AG20443 (cell line): ENCODE measurements around the gene AGBL4.
A peak's percentile ranks its signal among the peaks of the same experiment; 100 is the strongest.
"Not testable (repeated sequence)": the region's sequence is repeated elsewhere in the genome, so short reads cannot be mapped to it uniquely, and the experiment has no call there.

Experiments used
- DNase-seq: peaks from one replicate; pipeline ENCODE4 v3.0.0; 2012; ENCODE audit warnings: low spot score, mixed read lengths

The AGBL4 gene

GRCh38 chr1:49026230-49026811 lies 997.4 kb downstream of the AGBL4 start:
- DNase-seq, result no peak

GRCh38 chr1:49016030-49016977 lies 1007.5 kb downstream of the AGBL4 start:
- DNase-seq, result no peak

GRCh38 chr1:49013079-49013478 lies 1010.7 kb downstream of the AGBL4 start:
- DNase-seq, result peak; percentile 20

GRCh38 chr1:49002981-49003380 lies 1020.8 kb downstream of the AGBL4 start:
- not testable (repeated sequence) for DNase-seq

GRCh38 chr1:48999321-48999720 lies 1024.4 kb downstream of the AGBL4 start:
- DNase-seq, result no peak

- no peak for DNase-seq
These were observed 1027.4 kb downstream of the AGBL4 start for GRCh38 chr1:48996311-48996710.

GRCh38 chr1:48988633-48989197 lies 1035.0 kb downstream of the AGBL4 start:
- DNase-seq, result no peak

- no peak for DNase-seq
These were observed 1043.8 kb downstream of the AGBL4 start for GRCh38 chr1:48979940-48980339.

GRCh38 chr1:48978413-48978812 lies 1045.3 kb downstream of the AGBL4 start:
- no peak for DNase-seq

- DNase-seq, result no peak
These were observed 1046.5 kb downstream of the AGBL4 start for GRCh38 chr1:48977273-48977672.

- DNase-seq, result peak; percentile 26
These were observed 1053.8 kb downstream of the AGBL4 start for GRCh38 chr1:48969971-48970370.

GRCh38 chr1:48967318-48967717 lies 1056.4 kb downstream of the AGBL4 start:
- no peak for DNase-seq

GRCh38 chr1:48966583-48966982 lies 1057.2 kb downstream of the AGBL4 start:
- DNase-seq, result peak; percentile 64

GRCh38 chr1:48960320-48960719 lies 1063.4 kb downstream of the AGBL4 start:
- DNase-seq, result no peak

- DNase-seq, result no peak
These were observed 1068.0 kb downstream of the AGBL4 start for GRCh38 chr1:48955774-48956173.

GRCh38 chr1:48953617-48954016 lies 1070.1 kb downstream of the AGBL4 start:
- no peak for DNase-seq

- DNase-seq, result peak; percentile 11
These were observed 1075.2 kb downstream of the AGBL4 start for GRCh38 chr1:48948562-48948961.

- peak; percentile 43 for DNase-seq
These were observed 1075.8 kb downstream of the AGBL4 start for GRCh38 chr1:48947761-48948537.

- DNase-seq, result no peak
These were observed 1077.7 kb downstream of the AGBL4 start for GRCh38 chr1:48946070-48946469.

- peak; percentile 23 for DNase-seq
These were observed 1078.9 kb downstream of the AGBL4 start for GRCh38 chr1:48944811-48945210.

- DNase-seq, result peak; percentile 12
These were observed 1079.9 kb downstream of the AGBL4 start for GRCh38 chr1:48943826-48944225.

GRCh38 chr1:48943393-48943792 lies 1080.4 kb downstream of the AGBL4 start:
- peak; percentile 27 for DNase-seq
